A549 treated with GW870086 at 1 μM for 4 hours (cell line): ENCODE measurements around the gene MGP. TPM values are rescaled to one million over a fixed set of nuclear protein-coding genes. Genes with fewer than 3 reads are reported as not detected.

Experiments
- total RNA-seq: library from RNA; stranded (reverse); fragments of 200-300 nt; extraction: Qiagen RNA extraction; gene quantifications from 5 replicates; pipeline ENCODE4 v1.2.3, GENCODE V29; 2022; ENCODE audit warnings: low read depth

MGP gene
- total RNA-seq = not detected in 5 replicates

GRCh38 chr12:14885718-14886221, at the start of gene MGP:
MGP (minus strand) TSS chr12:14885854; CDS start chr12:14885791, 63 bp downstream.

GRCh38 chr12:14843425-14843887, 42.2 kb downstream of the MGP start, which contains the start of gene ART4:
ART4 (minus strand) TSS chr12:14843526; CDS start chr12:14843113, 413 bp downstream.

Other genes with a start within 250 kb of the MGP start
- 0.03 TPM in 1 of 5 replicates, not detected in the others for gene GUCY2C, start 189.3 kb downstream of the MGP start, total RNA-seq
- gene WBP11, start 82.4 kb downstream of the MGP start, total RNA-seq = 45.2 to 49.2 TPM (median 48.1 TPM) in 5 replicates
- gene C12orf60, start 82.2 kb downstream of the MGP start, total RNA-seq = 1.5 to 2.4 TPM (median 1.8 TPM) in 5 replicates
- gene SMCO3, start 71.7 kb downstream of the MGP start, total RNA-seq = 0.06 TPM in 1 of 5 replicates, not detected in the others
- gene ART4, start 42.3 kb downstream of the MGP start, total RNA-seq = not detected in 5 replicates
- not detected in 5 replicates for gene ERP27, start 52.7 kb upstream of the MGP start, total RNA-seq
- gene ARHGDIB, start 75.7 kb upstream of the MGP start, total RNA-seq = 1.1 to 1.5 TPM (median 1.3 TPM) in 5 replicates
- not detected in 5 replicates for gene PDE6H, start 87.2 kb upstream of the MGP start, total RNA-seq